Mesenchymal stem cell (in vitro differentiated cells and primary cell): ENCODE data around the gene GPR6.

Experiments
- DNase-seq: peaks from one replicate; pipeline ENCODE4 v3.0.0-alpha.2; 2013
- H2AFZ ChIP-seq: one replicate; pipeline ENCODE4 v1.6.1; 2013; ENCODE audit warnings: low read depth, mild to moderate bottlenecking, control low read depth, inconsistent platforms, low read length, moderate library complexity
- H2AK5ac ChIP-seq: 2 replicates; pipeline ENCODE4 v1.6.1; 2013; ENCODE audit warnings: low read length, moderate library complexity, mild to moderate bottlenecking, inconsistent platforms; ENCODE audit not compliant: severe bottlenecking
- H2BK120ac ChIP-seq: one replicate; pipeline ENCODE4 v1.6.1; 2013; ENCODE audit warnings: low read depth, mild to moderate bottlenecking, inconsistent platforms, low read length, moderate library complexity
- H2BK12ac ChIP-seq, 2 experiments: one replicate each; pipeline ENCODE4 v1.6.1; 2013; ENCODE audit warnings: inconsistent platforms in 2 of 2, low read length in 2 of 2, mild to moderate bottlenecking in 2 of 2, moderate library complexity in 2 of 2, control low read depth in 1 of 2
- H2BK15ac ChIP-seq: one replicate; pipeline ENCODE4 v1.6.1; 2013; ENCODE audit warnings: mild to moderate bottlenecking, low read depth, inconsistent platforms; ENCODE audit not compliant: poor library complexity, severe bottlenecking
- H2BK5ac ChIP-seq: 2 replicates; pipeline ENCODE4 v1.6.1; 2013; ENCODE audit warnings: low read depth, mild to moderate bottlenecking, low read length, control low read depth, inconsistent platforms; ENCODE audit not compliant: poor library complexity, severe bottlenecking
- H3K14ac ChIP-seq, 2 experiments: one replicate each; pipeline ENCODE4 v1.6.1; 2013; ENCODE audit warnings: inconsistent platforms in 2 of 2, low read length in 2 of 2, control low read depth in 1 of 2, mild to moderate bottlenecking in 1 of 2, moderate library complexity in 1 of 2
- H3K18ac ChIP-seq, 2 experiments: one replicate each; pipeline ENCODE4 v1.6.1; 2013; ENCODE audit warnings: inconsistent platforms in 2 of 2, low read length in 2 of 2, control low read depth in 1 of 2, low read depth in 1 of 2, mild to moderate bottlenecking in 1 of 2
- H3K23ac ChIP-seq, 2 experiments: one replicate each; pipeline ENCODE4 v1.6.1; 2013; ENCODE audit warnings: inconsistent platforms in 2 of 2, low read length in 2 of 2, mild to moderate bottlenecking in 2 of 2, moderate library complexity in 2 of 2, control low read depth in 1 of 2
- H3K27ac ChIP-seq: 2 replicates; pipeline ENCODE4 v1.5.1; 2013; ENCODE audit warnings: mild to moderate bottlenecking, moderate library complexity, low read length, control low read depth, inconsistent platforms; ENCODE audit not compliant: poor library complexity, severe bottlenecking
- H3K27me3 ChIP-seq, 2 experiments: 2 replicates each; pipeline versions ENCODE4 v1.6.1 to v1.7.0; 2013; ENCODE audit warnings: low read length in 2 of 2, mild to moderate bottlenecking in 2 of 2, moderate library complexity in 2 of 2, control low read depth in 1 of 2, inconsistent platforms in 1 of 2; ENCODE audit not compliant: control insufficient read depth in 1 of 2, insufficient read depth in 1 of 2
- H3K36me3 ChIP-seq, 2 experiments: 2 replicates each; pipeline versions ENCODE4 v1.6.1 to v1.7.0; 2013; ENCODE audit warnings: low read length in 2 of 2, control low read depth in 1 of 2, inconsistent platforms in 1 of 2, low read depth in 1 of 2, mild to moderate bottlenecking in 1 of 2; ENCODE audit not compliant: insufficient read depth in 2 of 2, control insufficient read depth in 1 of 2
- H3K4ac ChIP-seq, 2 experiments: one replicate each; pipeline ENCODE4 v1.6.1; 2013; ENCODE audit warnings: inconsistent platforms in 2 of 2, low read length in 2 of 2, mild to moderate bottlenecking in 2 of 2, moderate library complexity in 2 of 2, control low read depth in 1 of 2, low read depth in 1 of 2
- H3K4me1 ChIP-seq: 2 replicates; pipeline ENCODE4 v1.6.1; 2013; ENCODE audit warnings: low read depth, low read length, control low read depth; ENCODE audit not compliant: control insufficient read depth, insufficient read depth
- H3K4me2 ChIP-seq: 2 replicates; pipeline ENCODE4 v1.6.1; 2013; ENCODE audit warnings: low read length, mild to moderate bottlenecking, inconsistent platforms; ENCODE audit not compliant: poor library complexity, severe bottlenecking
- H3K4me3 ChIP-seq, 2 experiments: 2 replicates each; pipeline versions ENCODE4 v1.5.1 to v1.7.0; 2013; ENCODE audit warnings: low read length in 2 of 2, mild to moderate bottlenecking in 2 of 2, control low read depth in 1 of 2, low read depth in 1 of 2; ENCODE audit not compliant: insufficient read depth in 1 of 2
- H3K79me1 ChIP-seq: replicated peaks from 2 replicates; pipeline ENCODE4 v1.6.1; 2013; ENCODE audit warnings: mild to moderate bottlenecking, control low read depth, low read length, inconsistent platforms; ENCODE audit not compliant: poor library complexity, severe bottlenecking
- H3K9ac ChIP-seq: 2 replicates; pipeline ENCODE4 v1.7.0; 2013; ENCODE audit warnings: mild to moderate bottlenecking, low read length, moderate library complexity
- H3K9me3 ChIP-seq: 2 replicates; pipeline ENCODE4 v1.7.0; 2013; ENCODE audit warnings: mild to moderate bottlenecking, low read length; ENCODE audit not compliant: control insufficient read depth
- H4K8ac ChIP-seq: one replicate; pipeline ENCODE4 v1.6.1; 2013; ENCODE audit warnings: inconsistent platforms, mild to moderate bottlenecking, low read length, moderate library complexity
- H4K91ac ChIP-seq: one replicate; pipeline ENCODE4 v1.6.1; 2013; ENCODE audit warnings: mild to moderate bottlenecking, low read length, inconsistent platforms
- WGBS: methylation state at CpG from one replicate; pipeline ENCODE4 v1.1.7; 2013; ENCODE audit warnings: mixed read lengths; 5-methylcytosine and 5-hydroxymethylcytosine counted together

The GPR6 gene

DNA sequence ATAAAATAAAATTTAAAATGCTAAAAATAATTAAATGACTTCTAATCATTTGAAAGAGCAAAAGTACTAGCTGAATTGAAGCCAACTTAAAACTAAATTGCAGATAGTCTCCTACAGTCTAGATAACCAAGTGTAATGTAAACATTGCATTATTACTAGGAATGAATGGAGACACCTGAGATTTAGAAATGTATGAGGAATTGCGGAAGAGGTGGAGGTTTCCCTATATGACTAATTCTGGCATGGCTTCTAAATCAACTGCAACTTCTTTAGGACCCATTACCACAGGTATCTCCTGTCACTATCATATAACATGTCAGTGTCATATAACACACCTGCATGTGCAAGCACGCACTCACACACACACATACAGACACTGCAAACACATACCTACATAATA lies 13.2 kb upstream of the GPR6 start:
- DNase-seq = no peak
- Histone ChIP-seq H3K4me2 (no peak overlapping the region), H2AFZ (no peak overlapping the region), H3K18ac (no peak overlapping the region), H2BK5ac (no peak overlapping the region), H3K4ac (no peak overlapping the region), H3K79me1 (no peaks in the 10 kb centered on the region), H3K9ac (no peak overlapping the region), H3K9me3 (no peaks in the 10 kb centered on the region), H4K91ac (no peak overlapping the region), H3K23ac (no peak overlapping the region), H2AK5ac (no peak overlapping the region), H3K4me1 (peaks cover 2% of the 10 kb centered on the region), H4K8ac (no peak overlapping the region), H3K36me3 (no peaks in the 10 kb centered on the region), H2BK120ac (no peak overlapping the region), H3K4me3 (no peak overlapping the region), H3K27ac (no peak overlapping the region), H3K27me3 (peaks cover 6 to 12% of the 10 kb centered on the region in 2 experiments), H3K14ac (no peak overlapping the region), H2BK12ac (no peak overlapping the region), H2BK15ac (no peak overlapping the region)
- 97% methylated on average over 1 of the region's 2 CpGs for WGBS

DNA sequence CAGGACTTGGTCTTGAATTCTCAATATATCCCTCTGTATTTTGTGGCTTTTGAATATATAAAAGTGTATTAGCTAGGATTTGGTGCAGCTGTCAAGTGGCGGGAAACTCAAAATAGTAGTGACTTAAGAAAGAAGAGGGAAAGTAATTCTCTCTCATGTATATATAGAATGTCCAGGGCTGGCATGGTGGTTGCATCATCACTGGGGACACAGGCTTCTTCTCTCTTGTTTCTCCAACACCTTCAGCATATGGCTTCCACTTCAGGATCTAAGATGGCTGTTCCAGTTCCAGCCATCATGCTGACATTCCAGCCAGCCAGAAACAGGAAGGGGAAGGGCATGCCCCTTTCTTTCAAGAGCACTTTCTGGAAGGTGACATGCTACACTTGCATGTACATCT lies 11.8 kb upstream of the GPR6 start:
- Histone ChIP-seq H3K18ac (no peak overlapping the region), H2BK15ac (no peak overlapping the region), H3K14ac (no peak overlapping the region), H3K36me3 (no peaks in the 10 kb centered on the region), H3K4me2 (no peak overlapping the region), H3K4me1 (peaks cover 2% of the 10 kb centered on the region), H3K4me3 (no peak overlapping the region), H3K27me3 (peaks cover 10 to 11% of the 10 kb centered on the region in 2 experiments), H2BK5ac (no peak overlapping the region), H3K9me3 (no peaks in the 10 kb centered on the region), H4K8ac (no peak overlapping the region), H3K9ac (no peak overlapping the region), H2BK120ac (no peak overlapping the region), H2BK12ac (no peak overlapping the region), H3K23ac (no peak overlapping the region), H3K27ac (no peak overlapping the region), H2AFZ (no peak overlapping the region), H3K79me1 (no peaks in the 10 kb centered on the region), H4K91ac (no peak overlapping the region), H2AK5ac (no peak overlapping the region), H3K4ac (no peak overlapping the region)
- 88% methylated on average over 1 of the region's 1 CpG for WGBS
- no peak for DNase-seq

DNA sequence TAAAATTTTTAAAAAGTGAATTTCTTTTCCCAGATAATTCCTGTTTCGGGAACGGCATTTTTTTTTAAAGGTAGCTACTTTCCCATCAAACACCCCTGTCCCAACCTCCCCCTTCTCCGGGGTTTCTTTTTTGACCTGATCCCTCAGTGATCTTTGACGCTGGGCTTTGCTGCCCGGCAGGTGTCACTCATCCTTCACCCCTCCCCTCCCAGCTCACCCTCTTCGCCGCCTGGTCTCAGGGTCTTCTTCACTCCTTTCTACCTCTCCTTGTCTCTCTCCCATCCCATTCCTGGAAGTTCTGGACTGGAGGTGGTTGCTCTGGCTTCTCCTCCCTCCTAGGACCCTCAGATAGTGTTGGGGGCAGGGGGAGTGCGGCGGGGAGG lies 329 bp upstream of the GPR6 start:
- Histone ChIP-seq H3K4me2 (no peak overlapping the region), H3K23ac (no peak overlapping the region), H3K4me1 (peaks cover 12% of the 10 kb centered on the region), H2BK120ac (no peak overlapping the region), H2AK5ac (no peak overlapping the region), H3K27me3 (peaks cover 48 to 85% of the 10 kb centered on the region in 2 experiments), H3K27ac (no peak overlapping the region), H3K9ac (no peak overlapping the region), H3K79me1 (no peaks in the 10 kb centered on the region), H3K4ac (no peak overlapping the region), H3K36me3 (no peaks in the 10 kb centered on the region), H2BK12ac (no peak overlapping the region), H4K91ac (no peak overlapping the region), H4K8ac (no peak overlapping the region), H2BK15ac (no peak overlapping the region), H3K14ac (no peak overlapping the region), H3K4me3 (no peak overlapping the region), H2AFZ (no peak overlapping the region), H2BK5ac (no peak overlapping the region), H3K18ac (no peak overlapping the region), H3K9me3 (no peaks in the 10 kb centered on the region)
- DNase-seq = no peak
- 31% methylated on average over 7 of the region's 9 CpGs for WGBS

DNA sequence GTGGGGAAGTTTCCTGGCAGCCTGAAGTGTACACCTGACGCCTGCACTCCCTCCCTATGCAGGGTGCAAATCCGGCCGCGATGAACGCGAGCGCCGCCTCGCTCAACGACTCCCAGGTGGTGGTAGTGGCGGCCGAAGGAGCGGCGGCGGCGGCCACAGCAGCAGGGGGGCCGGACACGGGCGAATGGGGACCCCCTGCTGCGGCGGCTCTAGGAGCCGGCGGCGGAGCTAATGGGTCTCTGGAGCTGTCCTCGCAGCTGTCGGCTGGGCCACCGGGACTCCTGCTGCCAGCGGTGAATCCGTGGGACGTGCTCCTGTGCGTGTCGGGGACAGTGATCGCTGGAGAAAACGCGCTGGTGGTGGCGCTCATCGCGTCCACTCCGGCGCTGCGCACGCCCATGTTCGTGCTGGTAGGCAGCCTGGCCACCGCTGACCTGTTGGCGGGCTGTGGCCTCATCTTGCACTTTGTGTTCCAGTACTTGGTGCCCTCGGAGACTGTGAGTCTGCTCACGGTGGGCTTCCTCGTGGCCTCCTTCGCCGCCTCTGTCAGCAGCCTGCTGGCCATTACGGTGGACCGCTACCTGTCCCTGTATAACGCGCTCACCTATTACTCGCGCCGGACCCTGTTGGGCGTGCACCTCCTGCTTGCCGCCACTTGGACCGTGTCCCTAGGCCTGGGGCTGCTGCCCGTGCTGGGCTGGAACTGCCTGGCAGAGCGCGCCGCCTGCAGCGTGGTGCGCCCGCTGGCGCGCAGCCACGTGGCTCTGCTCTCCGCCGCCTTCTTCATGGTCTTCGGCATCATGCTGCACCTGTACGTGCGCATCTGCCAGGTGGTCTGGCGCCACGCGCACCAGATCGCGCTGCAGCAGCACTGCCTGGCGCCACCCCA lies 1.2 kb downstream of the GPR6 start:
- H4K91ac ChIP-seq = no peak overlapping the region
- H3K14ac ChIP-seq = no peak overlapping the region
- 15% methylated on average over 81 of the region's 81 CpGs for WGBS

More for the DNA sequence above, 1.2 kb downstream of the GPR6 start:
- Histone ChIP-seq H3K4me2 (no peak overlapping the region), H3K27me3 (peaks cover 45 to 78% of the 10 kb centered on the region in 2 experiments), H2BK120ac (no peak overlapping the region), H2AFZ (no peak overlapping the region), H3K4ac (no peak overlapping the region), H3K9ac (no peak overlapping the region), H3K36me3 (no peaks in the 10 kb centered on the region), H4K8ac (no peak overlapping the region), H2BK15ac (no peak overlapping the region), H3K18ac (no peak overlapping the region), H2AK5ac (no peak overlapping the region), H2BK5ac (no peak overlapping the region), H3K79me1 (no peaks in the 10 kb centered on the region), H3K9me3 (no peaks in the 10 kb centered on the region), H2BK12ac (no peak overlapping the region), H3K27ac (no peak overlapping the region), H3K23ac (no peak overlapping the region), H3K4me1 (peaks cover 12% of the 10 kb centered on the region), H3K4me3 (no peak overlapping the region)
- DNase-seq = no peak
